Erythroblast (primary cell): ENCODE results near the gene TSPOAP1.

Experiments used
- DNase-seq, 2 experiments: peaks; one replicate each; lab custom pipeline; 2025; lab: John Stamatoyannopoulos, UW
- GATA1 ChIP-seq: IDR thresholded peaks from 2 replicates; pipeline ENCODE4 v1.6.1; 2011; ENCODE audit warnings: low read depth, mild to moderate bottlenecking, control low read depth, low read length, moderate library complexity
- POLR2A ChIP-seq: IDR thresholded peaks from 2 replicates; pipeline ENCODE4 v1.6.1; 2011; ENCODE audit warnings: mild to moderate bottlenecking, low read length

The TSPOAP1 gene

GRCh38 chr17:58302171-58302918 lies 26.2 kb downstream of the TSPOAP1 start:
- TF ChIP-seq POLR2A (no peak), GATA1 (no peak)
- DNase-seq = no peak

GRCh38 chr17:58301504-58302150 lies 27.0 kb downstream of the TSPOAP1 start:
- DNase-seq = no peak
- TF ChIP-seq POLR2A (no peak), GATA1 (no peak)

GRCh38 chr17:58300336-58300735 lies 28.3 kb downstream of the TSPOAP1 start:
- DNase-seq = no peak

GRCh38 chr17:58294034-58294433 lies 34.6 kb downstream of the TSPOAP1 start:
- no peak for TF ChIP-seq GATA1
- no peak for TF ChIP-seq POLR2A
- DNase-seq = no peak

More at GRCh38 chr17:58300336-58300735, 28.3 kb downstream of the TSPOAP1 start:
- TF ChIP-seq GATA1 (no peak), POLR2A (no peak)

GRCh38 chr17:58291246-58291645 lies 37.3 kb downstream of the TSPOAP1 start:
- TF ChIP-seq POLR2A (no peak), GATA1 (no peak)
- DNase-seq = no peak

- DNase-seq = peak in 1 of 2 experiments; percentile 10
- no peak for TF ChIP-seq POLR2A
These were observed 38.7 kb downstream of the TSPOAP1 start for GRCh38 chr17:58289869-58290268.

GRCh38 chr17:58285422-58285810 lies 43.2 kb downstream of the TSPOAP1 start:
- DNase-seq = peak in 1 of 2 experiments; percentile 14

GRCh38 chr17:58284613-58285421 lies 43.8 kb downstream of the TSPOAP1 start:
- no peak for DNase-seq
- no peak for TF ChIP-seq GATA1
- TF ChIP-seq POLR2A = no peak

More at GRCh38 chr17:58285422-58285810, 43.2 kb downstream of the TSPOAP1 start:
- no peak for TF ChIP-seq POLR2A
- TF ChIP-seq GATA1 = no peak

GRCh38 chr17:58283674-58284612 lies 44.7 kb downstream of the TSPOAP1 start:
- no peak for DNase-seq
- no peak for TF ChIP-seq POLR2A
- no peak for TF ChIP-seq GATA1

- DNase-seq = no peak
- TF ChIP-seq POLR2A = no peak
- no peak for TF ChIP-seq GATA1
These were observed 46.2 kb downstream of the TSPOAP1 start for GRCh38 chr17:58282442-58282841.

- DNase-seq = no peak
- TF ChIP-seq GATA1 (no peak), POLR2A (no peak)
These were observed 47.0 kb downstream of the TSPOAP1 start for GRCh38 chr17:58281511-58282011.

- TF ChIP-seq POLR2A = no peak
- TF ChIP-seq GATA1 = no peak
- DNase-seq = no peak
These were observed 47.9 kb downstream of the TSPOAP1 start, which contains the start of gene MPO for GRCh38 chr17:58280480-58281217. MPO (minus strand) TSS chr17:58280935; CDS start chr17:58280758, 177 bp downstream.
